CD4-positive, alpha-beta T cell (primary cell): ENCODE results near the gene NR2F1-AS1. TPM values are rescaled to one million over a fixed set of nuclear protein-coding genes. Genes with fewer than 3 reads are reported as not detected.

Experiments
- ATAC-seq: fragments of 200-7000 bp; cut with Tn5 transposase; one replicate; pipeline ENCODE4 v1.10.0; 2022; ENCODE audit warnings: mild to moderate bottlenecking; ENCODE audit not compliant: poor library complexity
- CTCF ChIA-PET: fragments of 350-600 bp; sonication (Branson Sonifier 250); formaldehyde crosslinking; loops from one replicate; lab custom pipeline; 2021; ENCODE audit warnings: antibody characterized with exemption, inconsistent platforms; lab: Charles Lee
- POLR2A ChIA-PET: fragments of 350-600 bp; sonication (Branson Sonifier 250); formaldehyde crosslinking; loops from one replicate; lab custom pipeline; 2021; ENCODE audit warnings: antibody characterized with exemption, inconsistent platforms; lab: Charles Lee
- DNase-seq, 14 experiments: peaks; one replicate each; pipeline ENCODE4 v3.0.0-alpha.2; 2013 to 2020; ENCODE audit warnings: mixed read lengths in 2 of 14
- H3K27ac ChIP-seq, 2 donors: one replicate each; pipeline versions ENCODE4 v1.5.1 to v1.7.0; 2013; ENCODE audit warnings: low read length in 2 of 2, low read depth in 1 of 2, mild to moderate bottlenecking in 1 of 2
- H3K27me3 ChIP-seq, 2 experiments: 1 replicate in 1 of 2; 2 replicates in 1 of 2; pipeline versions ENCODE4 v1.6.1 to v1.7.0; 2013; ENCODE audit warnings: low read length in 2 of 2, control low read depth in 1 of 2, mild to moderate bottlenecking in 1 of 2, moderate library complexity in 1 of 2; ENCODE audit not compliant: insufficient read depth in 2 of 2, control insufficient read depth in 1 of 2
- H3K36me3 ChIP-seq: one replicate; pipeline ENCODE4 v1.6.1; 2013; ENCODE audit warnings: low read length, control low read depth; ENCODE audit not compliant: insufficient read depth
- H3K4me1 ChIP-seq: one replicate; pipeline ENCODE4 v1.6.1; 2013; ENCODE audit warnings: low read length, control low read depth; ENCODE audit not compliant: insufficient read depth
- H3K4me3 ChIP-seq: one replicate; pipeline ENCODE4 v1.5.1; 2013; ENCODE audit warnings: mild to moderate bottlenecking, low read length, moderate library complexity
- H3K9me3 ChIP-seq, 2 experiments: 1 replicate in 1 of 2; 2 replicates in 1 of 2; pipeline versions ENCODE4 v1.6.1 to v1.7.0; 2013; ENCODE audit warnings: low read length in 2 of 2, mild to moderate bottlenecking in 2 of 2, control low read depth in 1 of 2, moderate library complexity in 1 of 2; ENCODE audit not compliant: control insufficient read depth in 1 of 2, insufficient read depth in 1 of 2
- H3K27ac Mint-ChIP-seq: one replicate; pipeline ENCODE4 v1.8.0; 2020; ENCODE audit warnings: mixed read lengths
- H3K27me3 Mint-ChIP-seq: one replicate; pipeline ENCODE4 v1.8.0; 2021; ENCODE audit warnings: mixed read lengths
- H3K36me3 Mint-ChIP-seq: one replicate; pipeline ENCODE4 v1.8.0; 2021; ENCODE audit warnings: low read depth, mixed read lengths
- H3K4me1 Mint-ChIP-seq: one replicate; pipeline ENCODE4 v1.8.0; 2021; ENCODE audit warnings: low read depth, mixed read lengths
- H3K4me3 Mint-ChIP-seq: one replicate; pipeline ENCODE4 v1.8.0; 2020; ENCODE audit warnings: mild to moderate bottlenecking, mixed read lengths
- H3K9me3 Mint-ChIP-seq: one replicate; pipeline ENCODE4 v1.8.0; 2020; ENCODE audit warnings: mixed read lengths
- CTCF ChIP-seq: fragments of 200-600 bp; IDR thresholded peaks from one replicate; pipeline ENCODE4 v1.8.0; 2022; ENCODE audit warnings: antibody characterized with exemption, mild to moderate bottlenecking
- intact Hi-C, 2 experiments: fragments of 100-400 bp; cut with DNase I in 1 of 2; cut with micrococcal nuclease in 1 of 2; formaldehyde crosslinking; loops; one replicate each; pipeline versions ENCODE4 v1.15.1 to v1.9.0; 2023 to 2025; cut with DNase I, micrococcal nuclease
- total RNA-seq, 174 experiments: library from RNA in 2 of 174; stranded (reverse) in 2 of 174; gene quantifications; one replicate each; pipeline ENCODE4 v1.2.3 and lab custom pipeline; 2021 to 2026

NR2F1-AS1 gene
- total RNA-seq, 2 experiments from 2014 or later, result not detected

GRCh38 chr5:93573354-93574351, 7.4 kb downstream of the NR2F1-AS1 start:
- POLR2A ChIA-PET, result no interaction called here
- peaks cover 0 to 39% of the 10 kb centered on the region in 2 experiments for H3K9me3 ChIP-seq

GRCh38 chr5:93572608-93573353, 8.2 kb downstream of the NR2F1-AS1 start:
- Histone ChIP-seq H3K27ac (no peak overlapping the region), H3K4me3 (no peak overlapping the region), H3K9me3 (peaks cover 0 to 33% of the 10 kb centered on the region in 2 experiments), H3K36me3 (no peaks in the 10 kb centered on the region), H3K4me1 (peaks cover 36% of the 10 kb centered on the region), H3K27me3 (peaks cover 75 to 98% of the 10 kb centered on the region in 2 experiments)
- Mint-ChIP-seq H3K27me3 (peaks cover 91% of the 10 kb centered on the region), H3K9me3 (no peaks in the 10 kb centered on the region), H3K4me1 (peaks cover 25% of the 10 kb centered on the region), H3K27ac (no peak overlapping the region), H3K36me3 (no peaks in the 10 kb centered on the region), H3K4me3 (no peak overlapping the region)
- DNase-seq (no peak), ATAC-seq (no peak)
- no peak for TF ChIP-seq CTCF
- ChIA-PET CTCF (no interaction called here), POLR2A (no interaction called here)
- intact Hi-C loops, result no loop called here

More at GRCh38 chr5:93573354-93574351, 7.4 kb downstream of the NR2F1-AS1 start:
- CTCF ChIA-PET, result no interaction called here
- Histone ChIP-seq H3K27ac (no peak overlapping the region), H3K4me1 (peaks cover 39% of the 10 kb centered on the region), H3K27me3 (peaks cover 81 to 100% of the 10 kb centered on the region in 2 experiments), H3K36me3 (no peaks in the 10 kb centered on the region), H3K4me3 (no peak overlapping the region)
- DNase-seq, result no peak
- H3K27ac Mint-ChIP-seq, result no peak overlapping the region
- peaks cover 33% of the 10 kb centered on the region for H3K4me1 Mint-ChIP-seq
- H3K4me3 Mint-ChIP-seq, result no peak overlapping the region
- no peaks in the 10 kb centered on the region for H3K9me3 Mint-ChIP-seq
- no peaks in the 10 kb centered on the region for H3K36me3 Mint-ChIP-seq
- TF ChIP-seq CTCF, result no peak
- no peak for ATAC-seq
- peaks cover 93% of the 10 kb centered on the region for H3K27me3 Mint-ChIP-seq
- intact Hi-C loops, result no loop called here

- H3K27ac Mint-ChIP-seq, result no peak overlapping the region
- no peaks in the 10 kb centered on the region for H3K36me3 Mint-ChIP-seq
- no peak overlapping the region for H3K4me3 ChIP-seq
- peaks cover 0 to 33% of the 10 kb centered on the region in 2 experiments for H3K9me3 ChIP-seq
- H3K36me3 ChIP-seq, result no peaks in the 10 kb centered on the region
- peaks cover 70 to 98% of the 10 kb centered on the region in 2 experiments for H3K27me3 ChIP-seq
- POLR2A ChIA-PET, result no interaction called here
- H3K27me3 Mint-ChIP-seq, result peaks cover 91% of the 10 kb centered on the region
- DNase-seq (no peak), ATAC-seq (no peak)
- no peak overlapping the region for H3K4me3 Mint-ChIP-seq
- H3K4me1 ChIP-seq, result peaks cover 36% of the 10 kb centered on the region
- CTCF ChIA-PET, result no interaction called here
- peaks cover 25% of the 10 kb centered on the region for H3K4me1 Mint-ChIP-seq
- no peak overlapping the region for H3K27ac ChIP-seq
- TF ChIP-seq CTCF, result no peak
- intact Hi-C loops, result no loop called here
- no peaks in the 10 kb centered on the region for H3K9me3 Mint-ChIP-seq
These were observed 8.9 kb downstream of the NR2F1-AS1 start for GRCh38 chr5:93572101-93572607.
